PC-9 (cell line): ENCODE results near the gene ACTN1. TPM values are rescaled to one million over a fixed set of nuclear protein-coding genes. Genes with fewer than 3 reads are reported as not detected.

Experiments
- BruUV-seq: library from RNA; stranded (reverse); fragments of 400-500 nt; replicated peaks from 2 replicates; lab custom pipeline; 2021; lab: Mats Ljungman, UMichigan
- CTCF ChIA-PET: fragments of 300-600 bp; sonication (Branson Sonifier 250); formaldehyde crosslinking; loops from one replicate; lab custom pipeline; 2022; ENCODE audit warnings: antibody characterized with exemption; lab: Charles Lee
- POLR2A ChIA-PET: fragments of 300-600 bp; sonication (Branson Sonifier 250); formaldehyde crosslinking; loops from one replicate; lab custom pipeline; 2022; ENCODE audit warnings: antibody characterized with exemption; ENCODE audit not compliant: unreplicated experiment; lab: Charles Lee
- DNase-seq, 2 experiments: peaks; one replicate each; pipeline versions ENCODE4 v3.0.0 to v3.0.0-alpha.2; 2015 to 2022; ENCODE audit warnings: mixed read lengths in 1 of 2
- H2AFZ ChIP-seq: fragments of 200-600 bp; sonication (generic); 2 replicates; pipeline ENCODE4 v1.8.1; 2017; ENCODE audit warnings: antibody characterized with exemption
- H3F3A ChIP-seq: fragments of 200-600 bp; sonication (generic); 2 replicates; pipeline ENCODE4 v1.8.1; 2017; ENCODE audit warnings: antibody characterized with exemption, mild to moderate bottlenecking, low read depth; ENCODE audit not compliant: insufficient read depth
- H3K27ac ChIP-seq: fragments of 200-600 bp; sonication (generic); 2 replicates; pipeline ENCODE4 v1.6.1; 2016; ENCODE audit warnings: mixed run types
- H3K27me3 ChIP-seq: fragments of 200-600 bp; sonication (generic); 2 replicates; pipeline ENCODE4 v1.6.1; 2016; ENCODE audit warnings: low read depth, mixed run types; ENCODE audit not compliant: insufficient read depth
- H3K36me3 ChIP-seq: fragments of 200-600 bp; sonication (generic); 2 replicates; pipeline ENCODE4 v1.6.1; 2016; ENCODE audit warnings: low read depth, mixed run types
- H3K4me1 ChIP-seq: fragments of 200-600 bp; sonication (generic); replicated peaks from 2 replicates; pipeline ENCODE4 v1.6.1; 2016; ENCODE audit warnings: mixed run types; ENCODE audit not compliant: insufficient read depth
- H3K4me2 ChIP-seq: fragments of 200-600 bp; sonication (generic); 2 replicates; pipeline ENCODE4 v1.6.1; 2017; ENCODE audit warnings: mixed run types
- H3K4me3 ChIP-seq: fragments of 200-600 bp; sonication (generic); 2 replicates; pipeline ENCODE4 v1.6.1; 2016; ENCODE audit warnings: mixed run types
- H3K79me2 ChIP-seq: fragments of 200-600 bp; sonication (generic); 2 replicates; pipeline ENCODE4 v1.6.1; 2017; ENCODE audit warnings: low read depth, mixed run types
- H3K9me2 ChIP-seq: fragments of 200-600 bp; sonication (generic); 2 replicates; pipeline ENCODE4 v1.8.1; 2017; ENCODE audit warnings: mild to moderate bottlenecking; ENCODE audit not compliant: insufficient read depth
- H3K9me3 ChIP-seq: fragments of 200-600 bp; sonication (generic); 2 replicates; pipeline ENCODE4 v1.8.1; 2016; ENCODE audit warnings: low read depth; ENCODE audit not compliant: insufficient read depth
- H4K20me1 ChIP-seq: fragments of 200-600 bp; sonication (generic); 2 replicates; pipeline ENCODE4 v1.8.1; 2017; ENCODE audit not compliant: insufficient read depth
- EZH2 ChIP-seq: fragments of 200-600 bp; sonication (generic); IDR thresholded peaks from 2 replicates; pipeline ENCODE4 v1.8.0; 2017; ENCODE audit warnings: antibody characterized with exemption, low read depth
- intact Hi-C: fragments of 100-400 bp; cut with micrococcal nuclease; formaldehyde crosslinking; loops from one replicate; pipeline ENCODE4 v1.10.0; 2022; ENCODE audit not compliant: unreplicated experiment
- total RNA-seq: library from RNA; stranded (reverse); gene quantifications from 2 replicates; pipeline ENCODE4 v1.2.3, GENCODE V29; 2021
- TF ChIP-seq, protein P1 (sequence below): fragments of 200-600 bp; sonication (generic); conservative IDR thresholded peaks from 2 replicates; pipeline ENCODE4 v1.6.1; 2017; ENCODE audit warnings: mixed run types, antibody characterized with exemption, mild to moderate bottlenecking, moderate library complexity

Gene ACTN1
- total RNA-seq, 1 experiment from 2014 or later = 314 TPM

DNA sequence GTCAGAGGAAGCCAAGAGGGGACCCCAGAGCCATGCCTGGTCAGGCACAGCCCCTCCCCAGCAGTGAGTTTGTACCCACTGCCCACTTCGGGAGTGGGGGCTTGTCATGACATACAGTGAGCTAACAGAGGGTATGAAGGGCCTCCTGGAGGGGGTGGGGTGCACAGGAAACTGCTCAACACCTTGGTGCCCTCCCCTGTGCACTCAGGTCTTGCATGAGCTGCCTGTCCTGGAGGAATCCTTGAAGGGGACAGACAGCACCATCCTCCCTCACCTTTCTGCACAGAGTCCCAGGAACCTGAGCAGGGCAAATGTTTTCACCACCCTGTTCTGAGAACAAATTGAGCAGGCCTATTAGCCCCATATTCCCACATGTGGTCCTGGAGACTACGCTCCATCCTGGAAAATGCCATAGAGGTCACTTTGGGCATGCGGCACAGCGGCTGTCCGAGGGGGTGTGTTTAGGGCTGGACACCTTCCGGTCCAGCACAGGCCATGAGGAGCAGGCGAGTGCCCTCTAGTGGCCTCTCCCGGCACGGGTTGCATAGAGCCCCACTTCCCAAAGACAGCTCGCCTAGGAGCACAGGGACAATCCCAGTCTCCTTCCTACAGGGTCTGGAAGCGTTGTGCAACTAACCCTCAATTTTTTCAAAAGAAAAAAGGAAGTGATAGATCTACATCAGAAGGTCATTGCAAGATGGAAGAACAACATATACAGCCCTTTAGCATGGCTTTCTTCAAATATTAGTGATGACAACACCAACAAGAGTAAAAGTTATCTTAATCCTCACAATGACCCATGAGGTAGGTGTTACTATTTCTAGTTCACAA lies 154.4 kb downstream of the ACTN1 start:
- H3K9me3 ChIP-seq = no peaks in the 10 kb centered on the region
- no peak overlapping the region for H3K4me3 ChIP-seq
- ChIA-PET CTCF (interaction anchor here (0.5 to 1.7 kb wide), 6 partner anchors 8 to 1325 kb away, joined by 3 to 6 read pairs (median 4); no protein-coding TSS in a partner anchor), POLR2A (interaction anchor here (0.6 kb wide), 1 partner anchor 891 kb away, joined by 3 read pairs; no protein-coding TSS in a partner anchor)
- no peak for TF ChIP-seq EZH2
- TF ChIP-seq, protein P1, sequence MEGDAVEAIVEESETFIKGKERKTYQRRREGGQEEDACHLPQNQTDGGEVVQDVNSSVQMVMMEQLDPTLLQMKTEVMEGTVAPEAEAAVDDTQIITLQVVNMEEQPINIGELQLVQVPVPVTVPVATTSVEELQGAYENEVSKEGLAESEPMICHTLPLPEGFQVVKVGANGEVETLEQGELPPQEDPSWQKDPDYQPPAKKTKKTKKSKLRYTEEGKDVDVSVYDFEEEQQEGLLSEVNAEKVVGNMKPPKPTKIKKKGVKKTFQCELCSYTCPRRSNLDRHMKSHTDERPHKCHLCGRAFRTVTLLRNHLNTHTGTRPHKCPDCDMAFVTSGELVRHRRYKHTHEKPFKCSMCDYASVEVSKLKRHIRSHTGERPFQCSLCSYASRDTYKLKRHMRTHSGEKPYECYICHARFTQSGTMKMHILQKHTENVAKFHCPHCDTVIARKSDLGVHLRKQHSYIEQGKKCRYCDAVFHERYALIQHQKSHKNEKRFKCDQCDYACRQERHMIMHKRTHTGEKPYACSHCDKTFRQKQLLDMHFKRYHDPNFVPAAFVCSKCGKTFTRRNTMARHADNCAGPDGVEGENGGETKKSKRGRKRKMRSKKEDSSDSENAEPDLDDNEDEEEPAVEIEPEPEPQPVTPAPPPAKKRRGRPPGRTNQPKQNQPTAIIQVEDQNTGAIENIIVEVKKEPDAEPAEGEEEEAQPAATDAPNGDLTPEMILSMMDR = peak; percentile 94
- intact Hi-C loops = loop anchor here (2.0 kb wide), 1 partner anchor 884 kb away; no protein-coding TSS in a partner anchor
- DNase-seq = peak; percentile 68 to 85
- H4K20me1 ChIP-seq = no peaks in the 10 kb centered on the region
- H3K79me2 ChIP-seq = no peaks in the 10 kb centered on the region
- H3K4me1 ChIP-seq = peaks cover 4% of the 10 kb centered on the region
- no TSS peak for BruUV-seq
- H3K4me2 ChIP-seq = peak overlapping the region; percentile 60
- no peak overlapping the region for H3K27ac ChIP-seq
- H3K36me3 ChIP-seq = no peaks in the 10 kb centered on the region
- H3K9me2 ChIP-seq = no peaks in the 10 kb centered on the region
- peaks cover 9% of the 10 kb centered on the region; the same call in 1 of the 2 replicates for H3F3A ChIP-seq
- no peaks in the 10 kb centered on the region for H3K27me3 ChIP-seq
- H2AFZ ChIP-seq = peak overlapping the region; percentile 75

DNA sequence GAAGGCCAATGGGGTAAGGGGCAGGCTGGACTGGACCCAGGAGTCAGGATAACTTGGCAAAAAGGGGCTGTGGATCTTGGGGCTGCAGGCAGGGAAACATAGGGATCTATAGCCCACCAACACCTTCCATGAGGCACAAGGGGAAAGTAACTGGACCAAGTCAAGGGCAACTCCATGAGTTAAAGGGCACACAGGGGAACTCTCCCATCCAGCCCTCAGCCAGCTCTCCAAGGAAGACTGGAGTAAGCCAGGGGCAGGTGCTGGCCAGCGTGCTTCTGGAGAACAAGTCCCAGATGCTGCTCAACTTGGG lies 154.9 kb downstream of the ACTN1 start:
- Histone ChIP-seq H2AFZ (peak overlapping the region; percentile 75), H3K36me3 (no peaks in the 10 kb centered on the region), H3K27me3 (no peaks in the 10 kb centered on the region), H3K27ac (no peak overlapping the region), H3K4me1 (peaks cover 10% of the 10 kb centered on the region), H4K20me1 (no peaks in the 10 kb centered on the region), H3K79me2 (no peaks in the 10 kb centered on the region), H3K9me3 (no peaks in the 10 kb centered on the region), H3K4me2 (0 out of 2 replicates have a peak overlapping the region, but pooled peaks have one; percentile 60), H3F3A (peaks cover 14% of the 10 kb centered on the region; the same call in 1 of the 2 replicates), H3K9me2 (no peaks in the 10 kb centered on the region), H3K4me3 (no peak overlapping the region)
- POLR2A ChIA-PET = no interaction called here
- DNase-seq = no peak
- intact Hi-C loops = loop anchor here (2.0 kb wide), 1 partner anchor 883 kb away; no protein-coding TSS in a partner anchor
- TF ChIP-seq EZH2 = no peak
- TF ChIP-seq, protein P1 = no peak
- CTCF ChIA-PET = interaction anchor here (1.4 to 1.7 kb wide), 3 partner anchors 9 to 574 kb away, joined by 3 to 6 read pairs (median 6); no protein-coding TSS in a partner anchor
- BruUV-seq = no TSS peak

Other genes starting within 250 kb of the ACTN1 start
- 179 and 237 TPM in 2 replicates for gene ZFP36L1, start 186.2 kb downstream of the ACTN1 start, total RNA-seq
- 26.2 and 29.1 TPM in 2 replicates for gene DCAF5, start 173.8 kb upstream of the ACTN1 start, total RNA-seq
- 21.4 and 25.5 TPM in 2 replicates for gene EXD2, start 212.2 kb upstream of the ACTN1 start, total RNA-seq